GM19452 (cell line): Measurements from ENCODE around the gene DNM3.
A peak's percentile ranks its signal among the peaks of the same experiment; 100 is the strongest.
"Not testable (repeated sequence)": the region's sequence is repeated elsewhere in the genome, so short reads cannot be mapped to it uniquely, and the experiment has no call there.

Experiments
- ATAC-seq: cut with Tn5 transposase; IDR thresholded peaks from one replicate; pipeline ENCODE4 v1.9.1; 2021; ENCODE audit not compliant: unreplicated experiment

Gene DNM3

GRCh38 chr1:172431721-172432192 is 590.5 kb downstream of the DNM3 start:
- no peak for ATAC-seq

GRCh38 chr1:172437183-172437582 is 595.9 kb downstream of the DNM3 start:
- not testable (repeated sequence) for ATAC-seq

- no peak for ATAC-seq
Observed at GRCh38 chr1:172442404-172442803, 601.1 kb downstream of the DNM3 start.

GRCh38 chr1:172442843-172443565 is 601.7 kb downstream of the DNM3 start:
- no peak for ATAC-seq

- ATAC-seq = peak; percentile 99
Observed at GRCh38 chr1:172443666-172444453, 602.6 kb downstream of the DNM3 start, which contains the start of gene PIGC. TSS of gene PIGC (minus strand) at chr1:172444069. CDS start at chr1:172442622, 1,447 bp downstream.

- ATAC-seq = no peak
Observed at GRCh38 chr1:172446547-172446946, 605.2 kb downstream of the DNM3 start.

GRCh38 chr1:172447641-172448040 is 606.3 kb downstream of the DNM3 start:
- no peak for ATAC-seq

- ATAC-seq = no peak
Observed at GRCh38 chr1:172448995-172449584, 607.8 kb downstream of the DNM3 start.

GRCh38 chr1:172449585-172450523 is 608.6 kb downstream of the DNM3 start:
- peak; percentile 95 for ATAC-seq

- no peak for ATAC-seq
Observed at GRCh38 chr1:172450524-172450885, 609.2 kb downstream of the DNM3 start.

GRCh38 chr1:172451002-172451443 is 609.7 kb downstream of the DNM3 start:
- no peak for ATAC-seq

- no peak for ATAC-seq
Observed at GRCh38 chr1:172452536-172453152, 611.3 kb downstream of the DNM3 start.

GRCh38 chr1:172453153-172453545 is 611.9 kb downstream of the DNM3 start:
- no peak for ATAC-seq

GRCh38 chr1:172453607-172454006 is 612.3 kb downstream of the DNM3 start:
- ATAC-seq = no peak

- no peak for ATAC-seq
Observed at GRCh38 chr1:172455451-172455850, 614.2 kb downstream of the DNM3 start.

GRCh38 chr1:172456344-172456769 is 615.1 kb downstream of the DNM3 start:
- ATAC-seq = no peak

- ATAC-seq = no peak
Observed at GRCh38 chr1:172457479-172458130, 616.3 kb downstream of the DNM3 start.

GRCh38 chr1:172460177-172460576 is 618.9 kb downstream of the DNM3 start:
- ATAC-seq = no peak

- no peak for ATAC-seq
Observed at GRCh38 chr1:172460887-172461315, 619.6 kb downstream of the DNM3 start.
